ENCODE measurements around the gene GCHFR. TPM values are rescaled to one million over a fixed set of nuclear protein-coding genes. Genes with fewer than 3 reads are reported as not detected.

The GCHFR gene
- total RNA-seq, 4 donors from 2014 or later = 17.1 to 73.4 (median 34.7) TPM

DNA sequence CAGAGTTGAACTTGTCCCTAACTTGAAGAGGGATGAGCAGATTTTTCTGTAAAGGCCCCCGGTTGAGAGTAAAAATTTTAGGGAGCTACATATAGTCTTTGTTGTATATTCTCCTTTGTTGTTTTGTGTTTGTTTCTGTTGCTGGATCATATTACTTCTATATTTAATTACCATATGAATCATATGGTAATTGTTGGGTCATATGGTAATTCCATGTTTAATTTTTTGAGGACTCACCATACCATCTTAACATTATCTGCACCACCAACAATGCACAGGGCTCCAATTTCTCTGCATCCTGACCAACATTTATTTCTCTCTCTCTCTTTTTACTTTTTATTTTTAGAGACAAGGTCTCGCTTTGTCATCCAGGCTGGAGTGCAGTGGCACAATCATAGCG, 35.7 kb downstream of the GCHFR start:
- H3K36me3 ChIP-seq = no peaks in the 10 kb centered on the region
- H3K4me1 ChIP-seq = peaks cover 0 to 3% of the 10 kb centered on the region in 2 donors
- intact Hi-C loops (cut with DNase I) = no loop called here
- DNase-seq = no peak
- no peak overlapping the region for H3K4me3 ChIP-seq (replicated peaks in 1 of 3)
- WGBS, 2 donors = 96 to 99% methylated on average over 3 of the region's 3 CpGs
- H3K27ac ChIP-seq = no peak overlapping the region
- TF ChIP-seq, protein P1, sequence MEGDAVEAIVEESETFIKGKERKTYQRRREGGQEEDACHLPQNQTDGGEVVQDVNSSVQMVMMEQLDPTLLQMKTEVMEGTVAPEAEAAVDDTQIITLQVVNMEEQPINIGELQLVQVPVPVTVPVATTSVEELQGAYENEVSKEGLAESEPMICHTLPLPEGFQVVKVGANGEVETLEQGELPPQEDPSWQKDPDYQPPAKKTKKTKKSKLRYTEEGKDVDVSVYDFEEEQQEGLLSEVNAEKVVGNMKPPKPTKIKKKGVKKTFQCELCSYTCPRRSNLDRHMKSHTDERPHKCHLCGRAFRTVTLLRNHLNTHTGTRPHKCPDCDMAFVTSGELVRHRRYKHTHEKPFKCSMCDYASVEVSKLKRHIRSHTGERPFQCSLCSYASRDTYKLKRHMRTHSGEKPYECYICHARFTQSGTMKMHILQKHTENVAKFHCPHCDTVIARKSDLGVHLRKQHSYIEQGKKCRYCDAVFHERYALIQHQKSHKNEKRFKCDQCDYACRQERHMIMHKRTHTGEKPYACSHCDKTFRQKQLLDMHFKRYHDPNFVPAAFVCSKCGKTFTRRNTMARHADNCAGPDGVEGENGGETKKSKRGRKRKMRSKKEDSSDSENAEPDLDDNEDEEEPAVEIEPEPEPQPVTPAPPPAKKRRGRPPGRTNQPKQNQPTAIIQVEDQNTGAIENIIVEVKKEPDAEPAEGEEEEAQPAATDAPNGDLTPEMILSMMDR (IDR thresholded peaks at IDR 0.05) = no peak
- TF ChIP-seq POLR2A (IDR thresholded peaks at IDR 0.05) = no peak
- no peaks in the 10 kb centered on the region for H3K9me3 ChIP-seq
- H3K27me3 ChIP-seq = no peaks in the 10 kb centered on the region

DNA sequence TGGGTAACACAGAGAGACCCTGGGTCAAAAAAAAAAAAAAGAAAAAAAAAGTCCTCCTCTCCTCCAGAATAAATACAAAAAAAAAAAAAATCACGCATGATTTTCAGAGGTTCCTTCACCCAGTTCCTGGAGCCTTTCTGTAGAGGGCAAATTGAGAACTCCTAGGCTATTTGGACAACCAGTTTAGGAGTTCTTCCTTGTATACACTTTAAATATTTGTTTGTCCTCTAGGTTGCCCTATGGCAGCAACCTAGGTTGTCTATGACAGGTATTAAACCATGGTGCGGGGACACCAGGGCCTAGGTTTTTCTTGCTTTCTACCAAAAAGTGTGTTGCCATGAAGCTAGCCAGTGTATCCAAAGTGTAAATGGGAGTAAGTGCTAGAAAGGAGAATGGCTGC, 39.2 kb downstream of the GCHFR start:
- TF ChIP-seq, protein P1 (IDR thresholded peaks at IDR 0.05) = no peak
- no peak for TF ChIP-seq POLR2A (IDR thresholded peaks at IDR 0.05)
- H3K36me3 ChIP-seq = no peaks in the 10 kb centered on the region
- H3K27me3 ChIP-seq = no peaks in the 10 kb centered on the region
- intact Hi-C loops (cut with DNase I) = no loop called here
- H3K9me3 ChIP-seq = no peaks in the 10 kb centered on the region
- WGBS, 2 donors = 84 to 93% methylated on average over 2 of the region's 2 CpGs
- H3K4me1 ChIP-seq = peaks cover 10 to 15% of the 10 kb centered on the region in 2 donors
- no peak overlapping the region for H3K4me3 ChIP-seq (replicated peaks in 1 of 3)
- no peak for DNase-seq
- no peak overlapping the region for H3K27ac ChIP-seq

DNA sequence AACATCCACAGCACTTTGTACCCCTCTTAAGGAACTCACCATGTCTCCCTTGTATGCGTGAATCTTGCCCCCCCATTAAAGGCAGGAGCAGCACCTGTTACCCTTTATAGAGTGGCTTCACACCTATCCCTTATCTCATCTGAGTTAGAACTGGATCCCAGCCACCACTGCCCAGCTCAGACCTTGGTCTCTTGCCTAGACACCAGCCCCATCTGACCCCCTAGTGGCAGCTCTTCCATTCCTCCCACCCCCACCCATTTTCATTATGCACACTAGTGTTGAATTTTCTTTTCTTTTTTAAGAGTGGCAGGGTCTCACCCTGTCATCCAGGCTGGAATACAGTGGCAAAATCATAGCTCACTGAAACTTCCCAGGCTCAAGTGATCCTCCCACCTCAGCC, 39.8 kb downstream of the GCHFR start:
- WGBS, 2 donors = 92 to 98% methylated on average over 1 of the region's 1 CpG
- intact Hi-C loops (cut with DNase I) = no loop called here
- TF ChIP-seq POLR2A (IDR thresholded peaks at IDR 0.05) = no peak
- TF ChIP-seq, protein P1 (IDR thresholded peaks at IDR 0.05) = no peak
- Histone ChIP-seq H3K9me3 (no peaks in the 10 kb centered on the region), H3K27me3 (no peaks in the 10 kb centered on the region), H3K4me3 (replicated peaks in 1 of 3) (no peak overlapping the region), H3K4me1 (peaks cover 10 to 19% of the 10 kb centered on the region in 2 donors), H3K27ac (no peak overlapping the region), H3K36me3 (no peaks in the 10 kb centered on the region)
- no peak for DNase-seq

DNA sequence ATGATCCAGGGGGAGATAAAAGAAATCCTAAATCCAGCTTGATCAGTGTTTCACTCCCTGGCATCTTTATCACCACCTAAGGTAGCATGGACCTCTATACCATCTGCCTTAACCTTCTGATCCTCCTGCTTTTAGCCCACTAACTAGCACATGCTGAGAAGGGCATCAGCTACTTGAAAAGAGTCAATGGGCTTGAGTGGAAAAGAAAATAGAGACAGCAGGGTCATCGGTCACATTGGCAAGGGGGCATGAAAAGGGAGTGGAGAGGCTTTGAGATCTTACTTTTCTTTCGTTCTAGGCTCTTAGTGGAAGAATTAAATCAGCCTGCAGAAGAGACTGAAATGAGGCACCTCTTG, 42.8 kb downstream of the GCHFR start:
- H3K4me1 ChIP-seq = peaks cover 10 to 19% of the 10 kb centered on the region in 2 donors
- no peaks in the 10 kb centered on the region for H3K27me3 ChIP-seq
- intact Hi-C loops (cut with DNase I) = no loop called here
- H3K9me3 ChIP-seq = no peaks in the 10 kb centered on the region
- peak overlapping the region; percentile 76 to 99 (median 84) for H3K4me3 ChIP-seq (replicated peaks in 1 of 3)
- H3K27ac ChIP-seq = peak overlapping the region; percentile 84 to 94 (median 91)
- TF ChIP-seq POLR2A (IDR thresholded peaks at IDR 0.05) = no peak
- TF ChIP-seq, protein P1 (IDR thresholded peaks at IDR 0.05) = no peak
- peaks cover 0 to 3% of the 10 kb centered on the region in 2 donors for H3K36me3 ChIP-seq
- 0 to 3% methylated on average over 2 of the region's 2 CpGs for WGBS, 2 donors
- DNase-seq = no peak

DNA sequence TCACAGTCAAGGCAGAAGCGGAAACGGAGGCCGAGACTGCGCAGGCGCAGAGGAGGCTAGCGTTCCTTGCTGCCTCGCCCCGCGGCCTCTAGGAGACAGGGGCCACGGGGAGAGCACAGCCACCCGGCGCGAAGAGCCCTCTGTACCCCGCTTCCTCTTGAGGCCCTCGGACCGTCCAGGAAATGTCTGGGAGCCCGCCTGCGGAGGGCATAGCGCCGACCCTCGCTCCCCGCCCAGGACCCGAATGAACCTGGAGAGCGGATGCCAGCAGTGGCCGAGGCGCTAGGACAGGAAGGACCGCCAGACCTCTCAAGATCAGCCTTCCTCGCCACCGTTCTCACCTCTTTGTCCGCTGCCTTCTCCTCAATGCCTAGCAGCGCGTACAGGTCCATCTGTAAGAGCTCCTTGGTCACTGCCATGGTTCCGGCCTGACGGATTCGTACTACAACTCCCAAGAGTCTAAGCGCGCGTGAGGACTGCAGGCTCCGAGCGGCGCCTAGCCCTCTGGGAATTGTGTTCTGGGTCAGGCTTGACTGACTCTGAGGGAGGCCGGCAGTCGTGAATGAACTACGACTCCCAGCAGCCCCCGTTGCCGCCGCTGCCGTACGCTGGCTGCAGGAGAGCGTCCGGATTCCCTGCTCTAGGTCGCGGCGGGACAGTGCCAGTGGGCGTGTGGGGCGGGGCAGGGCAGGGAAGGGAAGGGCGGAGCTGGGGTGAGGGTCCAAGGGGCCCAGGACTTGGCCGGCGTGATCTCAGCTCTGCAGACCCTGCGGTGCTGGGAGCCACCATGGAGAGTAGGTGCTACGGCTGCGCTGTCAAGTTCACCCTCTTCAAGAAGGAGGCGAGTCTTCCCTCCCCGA, 43.4 kb downstream of the GCHFR start, which contains the start of the genes DNAJC17 and ZFYVE19:
Gene DNAJC17 (minus strand): TSS at position 446 of the 860 bp plus-strand sequence. CDS start 27 bp downstream, at position 419.
Gene ZFYVE19 (plus strand): TSS at position 62 of the 860 bp plus-strand sequence. CDS start 501 bp downstream, at position 563.
- WGBS, 2 donors = 0% methylated on average over 25 to 54 of the region's 64 CpGs
- intact Hi-C loops (cut with DNase I) = no loop called here
- Histone ChIP-seq H3K27ac (peak within 1 kb of the TSS; percentile 84 to 94 (median 91)), H3K9me3 (no peaks in the 10 kb centered on the region), H3K4me3 (replicated peaks in 1 of 3) (peak within 1 kb of the TSS; percentile 76 to 99 (median 84)), H3K4me1 (peaks cover 10 to 19% of the 10 kb centered on the region in 2 donors), H3K27me3 (no peaks in the 10 kb centered on the region), H3K36me3 (peaks cover 0 to 3% of the 10 kb centered on the region in 2 donors)
- peak; percentile 97 for DNase-seq
- TF ChIP-seq POLR2A (IDR thresholded peaks at IDR 0.05) = peak in 1 of 2 donors; percentile 45
- TF ChIP-seq, protein P1 (IDR thresholded peaks at IDR 0.05) = peak in 2 of 6 experiments; percentile 12 to 17
